Right lobe of liver (tissue), 6 donors: Measurements from ENCODE around the gene NPW. TPM values are rescaled to one million over a fixed set of nuclear protein-coding genes. Genes with fewer than 3 reads are reported as not detected.

ENCODE experiments used
- ATAC-seq, 4 donors: fragments of 200-7000 bp; cut with Tn5 transposase; one replicate each; pipeline ENCODE4 v1.9.1; 2020; ENCODE audit warnings: mild to moderate bottlenecking in 4 of 4, moderate library complexity in 4 of 4
- DNase-seq, 3 donors: peaks; one replicate each; pipeline ENCODE4 v3.0.0-alpha.2; 2020
- H3K27ac ChIP-seq, 3 donors: fragments of 200-600 bp; one replicate each; pipeline ENCODE4 v1.8.0; 2022
- H3K27me3 ChIP-seq, 2 donors: fragments of 200-600 bp; one replicate each; pipeline ENCODE4 v1.8.0; 2022
- H3K36me3 ChIP-seq, 4 donors: fragments of 200-600 bp; sonication (generic) in 1 of 4; one replicate each; pipeline versions ENCODE4 v1.5.1 to v1.8.0; 2017 to 2022; ENCODE audit warnings: control low read depth in 1 of 4
- H3K4me1 ChIP-seq, 4 donors: fragments of 200-600 bp; sonication (generic) in 1 of 4; one replicate each; pipeline versions ENCODE4 v1.5.1 to v1.8.0; 2017 to 2022; ENCODE audit warnings: control low read depth in 1 of 4
- H3K4me3 ChIP-seq, 3 donors: fragments of 200-600 bp; one replicate each; pipeline ENCODE4 v1.8.0; 2022
- H3K9me3 ChIP-seq, 4 donors: fragments of 200-600 bp; sonication (generic) in 1 of 4; one replicate each; pipeline versions ENCODE4 v1.5.1 to v1.8.0; 2017 to 2022; ENCODE audit warnings: control low read depth in 1 of 4
- CTCF ChIP-seq, 4 donors: fragments of 200-600 bp in 3 of 4; fragments of 450-650 bp in 1 of 4; IDR thresholded peaks; one replicate each; pipeline versions ENCODE4 v1.5.1 to v1.8.0; 2016 to 2022; ENCODE audit warnings: antibody characterized with exemption in 4 of 4, mild to moderate bottlenecking in 2 of 4
- POLR2A ChIP-seq: fragments of 450-650 bp; IDR thresholded peaks from one replicate; pipeline ENCODE4 v1.6.1; 2017; ENCODE audit warnings: antibody characterized with exemption, mild to moderate bottlenecking
- WGBS: methylation state at CpG from one replicate; pipeline ENCODE4 v1.1.6; 2018; ENCODE audit warnings: low coverage, low lambda C conversion rate; ENCODE audit not compliant: insufficient coverage; ENCODE audit errors: missing lambda C conversion rate; 5-methylcytosine and 5-hydroxymethylcytosine counted together
- intact Hi-C, 2 donors: fragments of 100-400 bp; cut with DNase I; formaldehyde crosslinking; loops; one replicate each; pipeline versions ENCODE4 v1.11.2 to v1.14.1; 2022
- total RNA-seq, 6 experiments: library from RNA; depleted of rRNA in 2 of 6; stranded (reverse); fragments of >200 nt in 2 of 6; fragmentation: NEBNext Ultra II Directional in 3 of 6; extraction: Animal tissue kit (Norgen Biotek cat#: 25700) in 3 of 6; gene quantifications; one replicate each; pipeline versions ENCODE4 v1.1.0 to v1.2.4, GENCODE V29; 2016 to 2023
- donor health status: DM: no; HTN: yes; CAD: no.
- donor health status: DM: no; HTN: no; CAD: no.
- donor health status: DM: no; HTN: no; CAD: no.
- donor health status: DM: no; HTN: yes; CAD: no.
- donor health status: DM: no; HTN: yes; CAD: no.

NPW gene
- total RNA-seq, 6 experiments from 2014 or later = 2.7 to 12.3 (median 8.2) TPM

GRCh38 chr16:2040041-2040786 is 20.6 kb downstream of the NPW start:
- Histone ChIP-seq H3K4me3 (peak overlapping the region in 2 of 3 donors; percentile 74 to 81), H3K9me3 (no peaks in the 10 kb centered on the region), H3K4me1 (peaks cover 1 to 49% (median 20%) of the 10 kb centered on the region in 4 donors), H3K36me3 (peaks cover 0 to 6% (median 3%) of the 10 kb centered on the region in 4 donors), H3K27me3 (no peaks in the 10 kb centered on the region), H3K27ac (peak overlapping the region; percentile 69 to 96 (median 86))
- peak; percentile 52 to 95 (median 94) for DNase-seq
- intact Hi-C loops = no loop called here
- TF ChIP-seq POLR2A (no peak), CTCF (IDR thresholded peaks at IDR 0.05) (no peak)
- 24% methylated on average over 3 of the region's 24 CpGs for WGBS
- ATAC-seq = peak; percentile 3 to 53 (median 44)

- H3K27ac ChIP-seq = peak overlapping the region; percentile 69 to 96 (median 86)
Measured at GRCh38 chr16:2040787-2041522, 21.4 kb downstream of the NPW start.

GRCh38 chr16:2042171-2042985 is 22.8 kb downstream of the NPW start:
- peaks cover 0 to 4% (median 1%) of the 10 kb centered on the region in 4 donors for H3K36me3 ChIP-seq
- intact Hi-C loops = no loop called here
- H3K27ac ChIP-seq = peak overlapping the region in 2 of 3 donors; percentile 86 to 96
- no peaks in the 10 kb centered on the region for H3K9me3 ChIP-seq
- peaks cover 1 to 47% (median 24%) of the 10 kb centered on the region in 4 donors for H3K4me1 ChIP-seq
- peak in 2 of 4 donors; percentile 4 to 11 for ATAC-seq
- no peak for TF ChIP-seq CTCF (IDR thresholded peaks at IDR 0.05)
- no peak for TF ChIP-seq POLR2A
- H3K4me3 ChIP-seq = no peak overlapping the region
- DNase-seq = peak in 2 of 3 donors; percentile 87 to 90
- 31% methylated on average over 6 of the region's 22 CpGs for WGBS
- H3K27me3 ChIP-seq = no peaks in the 10 kb centered on the region

More at GRCh38 chr16:2040787-2041522, 21.4 kb downstream of the NPW start:
- intact Hi-C loops = no loop called here
- 18% methylated on average over 2 of the region's 20 CpGs for WGBS
- Histone ChIP-seq H3K36me3 (peaks cover 0 to 6% (median 3%) of the 10 kb centered on the region in 4 donors), H3K4me3 (peak overlapping the region in 2 of 3 donors; percentile 74 to 81), H3K27me3 (no peaks in the 10 kb centered on the region), H3K4me1 (peaks cover 1 to 45% (median 20%) of the 10 kb centered on the region in 4 donors), H3K9me3 (no peaks in the 10 kb centered on the region)
- DNase-seq (peak; percentile 83 to 92 (median 90)), ATAC-seq (peak; percentile 42 to 58 (median 54))
- TF ChIP-seq POLR2A = peak; percentile 32
- TF ChIP-seq CTCF (IDR thresholded peaks at IDR 0.05) = no peak

GRCh38 chr16:2042986-2043666 is 23.5 kb downstream of the NPW start:
- no peak for ATAC-seq
- TF ChIP-seq POLR2A = no peak
- no peak for TF ChIP-seq CTCF (IDR thresholded peaks at IDR 0.05)
- DNase-seq = peak in 1 of 3 donors; percentile 47
- 51% methylated on average over 6 of the region's 11 CpGs for WGBS
- Histone ChIP-seq H3K36me3 (no peaks in the 10 kb centered on the region), H3K27ac (no peak overlapping the region), H3K4me3 (no peak overlapping the region), H3K9me3 (no peaks in the 10 kb centered on the region), H3K4me1 (peaks cover 1 to 44% (median 22%) of the 10 kb centered on the region in 4 donors), H3K27me3 (no peaks in the 10 kb centered on the region)
- intact Hi-C loops = no loop called here
